Activated CD8-positive, alpha-beta T cell treated with anti-CD3 and anti-CD28 coated beads for 36 hours (primary cell): Measurements from ENCODE around the gene PPP3CA. TPM values are rescaled to one million over a fixed set of nuclear protein-coding genes. Genes with fewer than 3 reads are reported as not detected.

Source experiments
- ATAC-seq: fragments of 200-7000 bp; cut with Tn5 transposase; one replicate; pipeline ENCODE4 v1.10.0; 2021; ENCODE audit warnings: mild to moderate bottlenecking, moderate library complexity
- CTCF ChIA-PET: fragments of 350-600 bp; sonication (Branson Sonifier 250); formaldehyde crosslinking; loops from one replicate; lab custom pipeline; 2021; ENCODE audit warnings: antibody characterized with exemption; lab: Charles Lee
- POLR2A ChIA-PET: fragments of 350-600 bp; sonication (Branson Sonifier 250); formaldehyde crosslinking; loops from one replicate; lab custom pipeline; 2021; ENCODE audit warnings: antibody characterized with exemption; lab: Charles Lee
- DNase-seq: peaks from one replicate; pipeline ENCODE4 v3.0.0-alpha.2; 2020
- H3K27ac Mint-ChIP-seq: one replicate; pipeline ENCODE4 v1.8.0; 2021; ENCODE audit warnings: mild to moderate bottlenecking, mixed read lengths
- H3K27me3 Mint-ChIP-seq: one replicate; pipeline ENCODE4 v1.8.0; 2021; ENCODE audit warnings: mixed read lengths
- H3K36me3 Mint-ChIP-seq: one replicate; pipeline ENCODE4 v1.8.0; 2021; ENCODE audit warnings: low read depth, mixed read lengths
- H3K4me1 Mint-ChIP-seq: one replicate; pipeline ENCODE4 v1.8.0; 2021; ENCODE audit warnings: low read depth, mixed read lengths
- H3K4me3 Mint-ChIP-seq: one replicate; pipeline ENCODE4 v1.8.0; 2021; ENCODE audit warnings: mild to moderate bottlenecking, moderate library complexity, mixed read lengths
- H3K9me3 Mint-ChIP-seq: one replicate; pipeline ENCODE4 v1.8.0; 2021; ENCODE audit warnings: mixed read lengths
- intact Hi-C: fragments of 100-400 bp; cut with micrococcal nuclease; formaldehyde crosslinking; loops from one replicate; pipeline ENCODE4 v1.10.0; 2022
- total RNA-seq, 2 experiments: library from RNA; stranded (reverse); gene quantifications; one replicate each; pipeline ENCODE4 v1.2.3, GENCODE V29; 2021
- TF ChIP-seq, protein P1 (sequence below): fragments of 200-600 bp; IDR thresholded peaks from one replicate; pipeline ENCODE4 v1.8.0; 2022; ENCODE audit warnings: antibody characterized with exemption, mild to moderate bottlenecking

Gene PPP3CA
- total RNA-seq, 2 experiments from 2014 or later, result 11.8 to 12.7 TPM

- ATAC-seq (no peak), DNase-seq (no peak)
- TF ChIP-seq, protein P1, sequence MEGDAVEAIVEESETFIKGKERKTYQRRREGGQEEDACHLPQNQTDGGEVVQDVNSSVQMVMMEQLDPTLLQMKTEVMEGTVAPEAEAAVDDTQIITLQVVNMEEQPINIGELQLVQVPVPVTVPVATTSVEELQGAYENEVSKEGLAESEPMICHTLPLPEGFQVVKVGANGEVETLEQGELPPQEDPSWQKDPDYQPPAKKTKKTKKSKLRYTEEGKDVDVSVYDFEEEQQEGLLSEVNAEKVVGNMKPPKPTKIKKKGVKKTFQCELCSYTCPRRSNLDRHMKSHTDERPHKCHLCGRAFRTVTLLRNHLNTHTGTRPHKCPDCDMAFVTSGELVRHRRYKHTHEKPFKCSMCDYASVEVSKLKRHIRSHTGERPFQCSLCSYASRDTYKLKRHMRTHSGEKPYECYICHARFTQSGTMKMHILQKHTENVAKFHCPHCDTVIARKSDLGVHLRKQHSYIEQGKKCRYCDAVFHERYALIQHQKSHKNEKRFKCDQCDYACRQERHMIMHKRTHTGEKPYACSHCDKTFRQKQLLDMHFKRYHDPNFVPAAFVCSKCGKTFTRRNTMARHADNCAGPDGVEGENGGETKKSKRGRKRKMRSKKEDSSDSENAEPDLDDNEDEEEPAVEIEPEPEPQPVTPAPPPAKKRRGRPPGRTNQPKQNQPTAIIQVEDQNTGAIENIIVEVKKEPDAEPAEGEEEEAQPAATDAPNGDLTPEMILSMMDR, result no peak
- H3K9me3 Mint-ChIP-seq, result no peaks in the 10 kb centered on the region
- POLR2A ChIA-PET, result no interaction called here
- H3K4me3 Mint-ChIP-seq, result no peak overlapping the region
- peaks cover 35% of the 10 kb centered on the region for H3K4me1 Mint-ChIP-seq
- no peaks in the 10 kb centered on the region for H3K36me3 Mint-ChIP-seq
- no peaks in the 10 kb centered on the region for H3K27me3 Mint-ChIP-seq
- H3K27ac Mint-ChIP-seq, result no peak overlapping the region
- CTCF ChIA-PET, result no interaction called here
- intact Hi-C loops, result no loop called here
These were observed 69.7 kb downstream of the PPP3CA start for GRCh38 chr4:101277671-101278070.

- Mint-ChIP-seq H3K4me1 (peaks cover 25% of the 10 kb centered on the region), H3K9me3 (no peaks in the 10 kb centered on the region), H3K27ac (no peak overlapping the region), H3K36me3 (no peaks in the 10 kb centered on the region), H3K27me3 (no peaks in the 10 kb centered on the region), H3K4me3 (no peak overlapping the region)
- intact Hi-C loops, result no loop called here
- ChIA-PET CTCF (no interaction called here), POLR2A (no interaction called here)
- DNase-seq, result no peak
- no peak for ATAC-seq
- TF ChIP-seq, protein P1, result no peak
These were observed 70.7 kb downstream of the PPP3CA start for GRCh38 chr4:101276661-101277060.

DNA sequence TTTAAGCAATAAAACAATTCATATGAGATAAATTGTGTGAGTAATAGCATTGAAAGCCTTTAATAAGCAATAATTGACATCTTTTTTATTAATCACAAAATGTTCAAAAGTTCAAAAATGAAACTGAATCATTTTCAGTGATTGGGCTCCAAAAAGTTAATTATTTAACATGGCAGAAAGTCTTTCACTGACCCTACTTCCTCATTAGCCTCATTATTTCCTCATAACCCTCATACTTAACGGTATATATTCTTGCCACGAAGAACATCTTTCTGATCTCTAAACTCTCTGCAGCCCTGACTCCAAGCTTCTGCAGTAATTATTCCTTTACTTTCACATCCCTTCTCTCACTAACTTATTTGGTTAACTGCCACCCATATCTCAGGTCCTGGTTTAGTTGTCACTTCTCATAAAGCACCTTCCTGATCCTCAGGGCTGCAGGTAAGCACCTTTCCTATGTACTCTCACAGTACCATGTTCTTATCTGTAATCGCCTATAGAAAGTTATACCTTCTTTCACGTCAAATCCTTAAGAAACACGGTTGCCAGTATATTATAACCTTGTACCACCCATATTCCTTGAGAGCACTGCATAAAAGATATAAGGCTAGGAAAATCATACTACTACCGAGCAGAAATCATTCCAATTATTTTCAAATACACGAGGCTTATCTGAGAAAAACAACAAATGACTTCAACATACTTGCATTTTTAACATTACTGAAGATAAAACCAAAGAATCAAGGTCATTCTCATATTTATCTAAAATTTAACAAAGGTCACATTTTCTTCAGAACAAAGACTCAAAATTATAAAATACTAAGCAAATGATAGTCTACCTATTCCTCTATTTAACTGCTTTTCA lies 72.2 kb downstream of the PPP3CA start:
- no peak overlapping the region for H3K27ac Mint-ChIP-seq
- DNase-seq (no peak), ATAC-seq (no peak)
- ChIA-PET POLR2A (no interaction called here), CTCF (interaction anchor here (0.6 to 0.9 kb wide), 2 partner anchors 12 to 517 kb away, joined by 3 read pairs; no protein-coding TSS in a partner anchor)
- no peaks in the 10 kb centered on the region for H3K27me3 Mint-ChIP-seq
- intact Hi-C loops, result no loop called here
- H3K4me1 Mint-ChIP-seq, result peaks cover 26% of the 10 kb centered on the region
- TF ChIP-seq, protein P1, result no peak
- H3K4me3 Mint-ChIP-seq, result no peak overlapping the region
- no peaks in the 10 kb centered on the region for H3K36me3 Mint-ChIP-seq
- H3K9me3 Mint-ChIP-seq, result no peaks in the 10 kb centered on the region

DNA sequence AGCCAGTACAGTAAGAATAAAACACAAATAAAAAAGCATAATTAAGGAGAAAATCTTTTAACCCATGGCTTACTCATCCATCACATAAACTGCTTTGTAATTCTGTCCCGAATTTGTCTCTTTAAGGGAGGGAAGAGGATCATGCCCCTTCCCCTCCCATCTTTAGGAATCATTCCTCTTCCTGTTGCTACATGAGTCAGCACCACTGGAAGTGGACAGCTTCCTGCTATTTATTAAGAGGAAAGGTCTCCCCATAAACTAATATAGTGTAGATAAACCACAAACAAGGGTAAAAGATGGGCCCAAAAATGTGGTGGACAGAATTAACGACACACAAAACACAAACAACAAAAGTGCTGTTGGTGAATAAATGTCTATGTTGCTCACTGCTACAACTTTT lies 75.8 kb downstream of the PPP3CA start:
- TF ChIP-seq, protein P1, result no peak
- peaks cover 18% of the 10 kb centered on the region for H3K4me1 Mint-ChIP-seq
- CTCF ChIA-PET, result no interaction called here
- H3K27me3 Mint-ChIP-seq, result no peaks in the 10 kb centered on the region
- POLR2A ChIA-PET, result no interaction called here
- intact Hi-C loops, result no loop called here
- DNase-seq (no peak), ATAC-seq (no peak)
- no peaks in the 10 kb centered on the region for H3K9me3 Mint-ChIP-seq
- no peak overlapping the region for H3K4me3 Mint-ChIP-seq
- no peaks in the 10 kb centered on the region for H3K36me3 Mint-ChIP-seq
- no peak overlapping the region for H3K27ac Mint-ChIP-seq

GRCh38 chr4:101269682-101270081 lies 77.6 kb downstream of the PPP3CA start:
- H3K4me3 Mint-ChIP-seq, result no peak overlapping the region
- H3K9me3 Mint-ChIP-seq, result no peaks in the 10 kb centered on the region
- CTCF ChIA-PET, result no interaction called here
- peaks cover 18% of the 10 kb centered on the region for H3K4me1 Mint-ChIP-seq
- H3K27ac Mint-ChIP-seq, result no peak overlapping the region
- DNase-seq, result no peak
- no peak for ATAC-seq
- intact Hi-C loops, result no loop called here
- no peaks in the 10 kb centered on the region for H3K36me3 Mint-ChIP-seq
- H3K27me3 Mint-ChIP-seq, result no peaks in the 10 kb centered on the region
- POLR2A ChIA-PET, result no interaction called here
- TF ChIP-seq, protein P1, result no peak
